ENCODE measurements around the gene SNED1. TPM values are rescaled to one million over a fixed set of nuclear protein-coding genes. Genes with fewer than 3 reads are reported as not detected.
A peak's percentile ranks its signal among the peaks of the same experiment; 100 is the strongest.

The SNED1 gene
- polyA plus RNA-seq, 3 donors: 0.02 to 3.4 (median 0.12) TPM

DNA sequence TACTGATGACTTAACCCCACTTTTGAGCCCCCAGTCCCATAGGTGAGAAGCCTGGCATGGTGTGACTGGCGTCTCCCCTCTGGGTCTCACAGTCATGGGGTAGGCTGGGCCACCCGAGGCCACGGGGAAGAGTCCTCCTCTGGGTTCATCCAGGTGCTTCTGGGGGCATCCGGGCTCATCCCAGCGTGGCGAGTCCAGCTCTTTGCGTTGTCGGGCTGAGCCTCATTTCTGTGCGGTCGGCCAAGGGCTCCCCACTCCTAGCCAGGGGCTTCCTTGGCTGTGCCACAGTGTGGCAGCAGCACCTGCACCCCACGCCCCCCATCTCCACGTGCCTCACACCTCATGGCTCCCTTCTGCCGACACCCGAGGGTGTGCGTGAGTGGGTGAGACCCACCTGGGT lies 27.6 kb upstream of the SNED1 start:
- Histone ChIP-seq H3K9me3 (replicated peaks in 1 of 2; ENCODE audit: control insufficient read depth in 1 of 2, insufficient read depth in 1 of 2, low read length in 2 of 2) (no peaks in the 10 kb centered on the region), H3K27me3 (ENCODE audit: control insufficient read depth in 2 of 2, insufficient read depth in 2 of 2, low read length in 2 of 2) (peaks cover 0 to 6% of the 10 kb centered on the region in 2 donors), H3K4me2 (replicated peaks; ENCODE audit: extremely low read depth, low read length, poor library complexity, severe bottlenecking) (no peak overlapping the region), H3K4me3 (replicated peaks in 1 of 3; ENCODE audit: low read depth in 2 of 3, low read length in 3 of 3) (no peak overlapping the region), H3K4me1 (ENCODE audit: control insufficient read depth in 1 of 2, insufficient read depth in 2 of 2, low read length in 2 of 2) (peaks cover 8 to 9% of the 10 kb centered on the region in 2 donors), H4K20me1 (ENCODE audit: insufficient read depth, low read length) (no peaks in the 10 kb centered on the region), H3K36me3 (replicated peaks in 1 of 2; ENCODE audit: control insufficient read depth in 1 of 2, insufficient read depth in 2 of 2, low read length in 2 of 2) (no peaks in the 10 kb centered on the region), H3K79me2 (ENCODE audit: insufficient read depth, low read length) (no peaks in the 10 kb centered on the region), H3K27ac (ENCODE audit: low read depth in 1 of 2, low read length in 2 of 2) (no peak overlapping the region), H3K9ac (ENCODE audit: insufficient read depth, low read length, poor library complexity, severe bottlenecking) (no peak overlapping the region), H2AFZ (ENCODE audit: insufficient read depth, low read depth, low read length, poor library complexity, severe bottlenecking) (no peak overlapping the region)
- Mint-ChIP-seq H3K27ac (peak overlapping the region in 1 of 7 donors; percentile 72), H3K4me1 (peaks cover 7% of the 10 kb centered on the region), H3K9me3 (peaks cover 0 to 8% (median 2%) of the 10 kb centered on the region in 7 donors), H3K36me3 (no peaks in the 10 kb centered on the region), H3K27me3 (ENCODE audit: low read depth in 3 of 3) (peaks cover 6 to 14% (median 10%) of the 10 kb centered on the region in 3 donors), H3K4me3 (no peak overlapping the region)
- TF ChIP-seq, protein P1, sequence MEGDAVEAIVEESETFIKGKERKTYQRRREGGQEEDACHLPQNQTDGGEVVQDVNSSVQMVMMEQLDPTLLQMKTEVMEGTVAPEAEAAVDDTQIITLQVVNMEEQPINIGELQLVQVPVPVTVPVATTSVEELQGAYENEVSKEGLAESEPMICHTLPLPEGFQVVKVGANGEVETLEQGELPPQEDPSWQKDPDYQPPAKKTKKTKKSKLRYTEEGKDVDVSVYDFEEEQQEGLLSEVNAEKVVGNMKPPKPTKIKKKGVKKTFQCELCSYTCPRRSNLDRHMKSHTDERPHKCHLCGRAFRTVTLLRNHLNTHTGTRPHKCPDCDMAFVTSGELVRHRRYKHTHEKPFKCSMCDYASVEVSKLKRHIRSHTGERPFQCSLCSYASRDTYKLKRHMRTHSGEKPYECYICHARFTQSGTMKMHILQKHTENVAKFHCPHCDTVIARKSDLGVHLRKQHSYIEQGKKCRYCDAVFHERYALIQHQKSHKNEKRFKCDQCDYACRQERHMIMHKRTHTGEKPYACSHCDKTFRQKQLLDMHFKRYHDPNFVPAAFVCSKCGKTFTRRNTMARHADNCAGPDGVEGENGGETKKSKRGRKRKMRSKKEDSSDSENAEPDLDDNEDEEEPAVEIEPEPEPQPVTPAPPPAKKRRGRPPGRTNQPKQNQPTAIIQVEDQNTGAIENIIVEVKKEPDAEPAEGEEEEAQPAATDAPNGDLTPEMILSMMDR (IDR thresholded peaks at IDR 0.05): no peak
- DNase-seq: no peak
- intact Hi-C loops (cut with micrococcal nuclease): no loop called here
- 94% methylated on average over 11 of the region's 15 CpGs for WGBS (ENCODE audit: insufficient coverage)

DNA sequence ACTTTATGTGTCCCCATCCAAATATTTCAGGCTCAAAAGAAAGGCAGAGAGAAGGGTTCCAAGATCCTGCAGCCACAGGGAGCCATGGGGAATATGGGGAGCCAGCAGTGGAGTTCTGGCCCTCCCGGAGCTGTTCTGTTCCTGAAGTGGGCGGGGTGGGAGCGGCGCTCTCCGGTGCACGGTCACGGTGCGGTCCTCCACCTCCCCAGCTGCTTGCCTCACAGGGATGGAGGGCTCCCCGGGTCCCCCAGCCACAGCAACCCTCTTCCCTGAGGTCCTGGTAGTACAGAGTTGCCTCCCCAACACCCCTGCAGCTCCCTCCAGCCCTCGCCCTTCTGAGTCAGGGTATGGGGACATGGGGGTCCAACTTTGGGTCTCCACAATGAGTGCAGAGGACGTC lies 26.2 kb upstream of the SNED1 start:
- H3K4me1 ChIP-seq (ENCODE audit: control insufficient read depth in 1 of 2, insufficient read depth in 2 of 2, low read length in 2 of 2): no peaks in the 10 kb centered on the region

More for the DNA sequence above, 26.2 kb upstream of the SNED1 start:
- Mint-ChIP-seq H3K9me3 (peaks cover 0 to 8% (median 2%) of the 10 kb centered on the region in 7 donors), H3K4me3 (no peak overlapping the region), H3K4me1 (peaks cover 7% of the 10 kb centered on the region), H3K27ac (no peak overlapping the region), H3K27me3 (ENCODE audit: low read depth in 3 of 3) (peaks cover 6 to 15% (median 10%) of the 10 kb centered on the region in 3 donors), H3K36me3 (no peaks in the 10 kb centered on the region)
- no peaks in the 10 kb centered on the region for H3K36me3 ChIP-seq (replicated peaks in 1 of 2; ENCODE audit: control insufficient read depth in 1 of 2, insufficient read depth in 2 of 2, low read length in 2 of 2)
- no peak overlapping the region for H3K27ac ChIP-seq (ENCODE audit: low read depth in 1 of 2, low read length in 2 of 2)
- intact Hi-C loops (cut with micrococcal nuclease): no loop called here
- TF ChIP-seq, protein P1 (IDR thresholded peaks at IDR 0.05): no peak
- WGBS (ENCODE audit: insufficient coverage): 93% methylated on average over 4 of the region's 11 CpGs
- DNase-seq: no peak
- no peaks in the 10 kb centered on the region for H3K9me3 ChIP-seq (replicated peaks in 1 of 2; ENCODE audit: control insufficient read depth in 1 of 2, insufficient read depth in 1 of 2, low read length in 2 of 2)
- H3K4me3 ChIP-seq (replicated peaks in 1 of 3; ENCODE audit: low read depth in 2 of 3, low read length in 3 of 3): no peak overlapping the region
- peaks cover 0 to 8% of the 10 kb centered on the region in 2 donors for H3K27me3 ChIP-seq (ENCODE audit: control insufficient read depth in 2 of 2, insufficient read depth in 2 of 2, low read length in 2 of 2)
- H3K79me2 ChIP-seq (ENCODE audit: insufficient read depth, low read length): no peaks in the 10 kb centered on the region
- H2AFZ ChIP-seq (ENCODE audit: insufficient read depth, low read depth, low read length, poor library complexity, severe bottlenecking): no peak overlapping the region
- H3K9ac ChIP-seq (ENCODE audit: insufficient read depth, low read length, poor library complexity, severe bottlenecking): no peak overlapping the region
- H4K20me1 ChIP-seq (ENCODE audit: insufficient read depth, low read length): no peaks in the 10 kb centered on the region
- no peak overlapping the region for H3K4me2 ChIP-seq (replicated peaks; ENCODE audit: extremely low read depth, low read length, poor library complexity, severe bottlenecking)

Data from CD14-positive monocyte (primary cell).